ENCODE measurements around the gene SFMBT2. TPM values are rescaled to one million over a fixed set of nuclear protein-coding genes. Genes with fewer than 3 reads are reported as not detected.

Gene SFMBT2
- total RNA-seq, 1 donor from 2014 or later = 7.0 TPM

- DNase-seq (ENCODE audit: low read depth, low spot score) = no peak
- Mint-ChIP-seq H3K4me3 (no peak overlapping the region), H3K27ac (ENCODE audit: unreplicated experiment) (no peak overlapping the region), H3K27me3 (ENCODE audit: low read depth) (no peaks in the 10 kb centered on the region), H3K4me1 (no peaks in the 10 kb centered on the region), H3K36me3 (ENCODE audit: low read depth) (peaks cover 7% of the 10 kb centered on the region), H3K9me3 (no peaks in the 10 kb centered on the region)
- TF ChIP-seq CTCF (conservative IDR thresholded peaks at IDR 0.05) = no peak
Measured at GRCh38 chr10:7164955-7165354, 245.9 kb downstream of the SFMBT2 start.

- Mint-ChIP-seq H3K4me3 (no peak overlapping the region), H3K4me1 (no peaks in the 10 kb centered on the region), H3K9me3 (no peaks in the 10 kb centered on the region), H3K27ac (ENCODE audit: unreplicated experiment) (no peak overlapping the region), H3K27me3 (ENCODE audit: low read depth) (no peaks in the 10 kb centered on the region), H3K36me3 (ENCODE audit: low read depth) (peaks cover 7% of the 10 kb centered on the region)
- no peak for TF ChIP-seq CTCF (conservative IDR thresholded peaks at IDR 0.05)
- no peak for DNase-seq (ENCODE audit: low read depth, low spot score)
Measured at GRCh38 chr10:7162331-7162730, 248.5 kb downstream of the SFMBT2 start.

GRCh38 chr10:7161484-7162250 is 249.2 kb downstream of the SFMBT2 start:
- H3K36me3 Mint-ChIP-seq (ENCODE audit: low read depth) = peaks cover 7% of the 10 kb centered on the region
- H3K4me3 Mint-ChIP-seq = no peak overlapping the region
- no peak for DNase-seq (ENCODE audit: low read depth, low spot score)
- H3K27me3 Mint-ChIP-seq (ENCODE audit: low read depth) = no peaks in the 10 kb centered on the region
- no peak for TF ChIP-seq CTCF (conservative IDR thresholded peaks at IDR 0.05)
- no peaks in the 10 kb centered on the region for H3K4me1 Mint-ChIP-seq
- peak overlapping the region; percentile 81 for H3K27ac Mint-ChIP-seq (ENCODE audit: unreplicated experiment)
- H3K9me3 Mint-ChIP-seq = no peaks in the 10 kb centered on the region

- Mint-ChIP-seq H3K36me3 (ENCODE audit: low read depth) (peaks cover 7% of the 10 kb centered on the region), H3K27ac (ENCODE audit: unreplicated experiment) (no peak overlapping the region), H3K27me3 (ENCODE audit: low read depth) (no peaks in the 10 kb centered on the region), H3K9me3 (no peaks in the 10 kb centered on the region), H3K4me1 (no peaks in the 10 kb centered on the region), H3K4me3 (no peak overlapping the region)
- DNase-seq (ENCODE audit: low read depth, low spot score) = no peak
- no peak for TF ChIP-seq CTCF (conservative IDR thresholded peaks at IDR 0.05)
Measured at GRCh38 chr10:7159928-7160327, 250.9 kb downstream of the SFMBT2 start.

GRCh38 chr10:7159517-7159916 is 251.3 kb downstream of the SFMBT2 start:
- Mint-ChIP-seq H3K27me3 (ENCODE audit: low read depth) (no peaks in the 10 kb centered on the region), H3K36me3 (ENCODE audit: low read depth) (peaks cover 7% of the 10 kb centered on the region), H3K4me1 (no peaks in the 10 kb centered on the region)

More at GRCh38 chr10:7159517-7159916, 251.3 kb downstream of the SFMBT2 start:
- no peak for TF ChIP-seq CTCF (conservative IDR thresholded peaks at IDR 0.05)
- Mint-ChIP-seq H3K4me3 (no peak overlapping the region), H3K9me3 (no peaks in the 10 kb centered on the region), H3K27ac (ENCODE audit: unreplicated experiment) (no peak overlapping the region)
- DNase-seq (ENCODE audit: low read depth, low spot score) = no peak
